GM19395 (cell line): ENCODE measurements around the gene SLC45A1.
"Not testable (repeated sequence)": the region's sequence is repeated elsewhere in the genome, so short reads cannot be mapped to it uniquely, and the experiment has no call there.

Source experiments
- ATAC-seq: cut with Tn5 transposase; IDR thresholded peaks from one replicate; pipeline ENCODE4 v1.9.1; 2021; ENCODE audit warnings: mild to moderate bottlenecking, moderate library complexity; ENCODE audit not compliant: unreplicated experiment

SLC45A1 gene

DNA sequence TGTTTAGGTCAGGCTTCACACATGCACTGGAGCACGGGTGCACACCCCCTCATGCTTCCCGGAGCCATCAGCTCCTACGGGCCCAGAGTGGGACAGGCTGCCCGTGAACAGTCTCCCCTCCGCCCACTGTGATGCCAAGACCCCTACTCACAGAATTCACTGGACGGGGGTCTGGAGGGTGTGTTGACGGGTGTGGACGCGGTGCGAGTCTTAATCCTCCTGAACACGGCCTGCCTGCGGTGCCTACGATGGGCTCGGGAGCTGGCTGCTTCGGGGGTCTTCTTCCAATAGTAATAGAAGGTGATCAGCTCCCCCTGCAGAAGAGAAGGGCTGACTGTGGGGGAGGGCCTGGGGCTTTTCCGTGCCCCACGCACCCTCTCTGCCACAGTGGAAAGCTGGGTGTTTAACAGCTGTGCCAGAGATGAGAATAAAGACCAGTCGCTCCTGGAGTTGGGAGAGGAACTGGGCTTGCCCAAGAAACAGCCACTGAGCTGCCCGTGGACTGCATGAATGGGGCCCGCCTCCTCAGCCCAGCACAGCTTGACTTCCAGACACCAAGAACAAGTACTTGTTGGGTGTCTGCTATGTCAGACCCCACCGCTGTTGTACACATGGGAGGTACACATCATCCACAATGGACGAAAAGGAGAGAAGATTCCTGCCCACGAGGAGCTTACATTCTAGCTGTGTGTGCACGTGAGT, 47.9 kb downstream of the SLC45A1 start:
- ATAC-seq = no peak

DNA sequence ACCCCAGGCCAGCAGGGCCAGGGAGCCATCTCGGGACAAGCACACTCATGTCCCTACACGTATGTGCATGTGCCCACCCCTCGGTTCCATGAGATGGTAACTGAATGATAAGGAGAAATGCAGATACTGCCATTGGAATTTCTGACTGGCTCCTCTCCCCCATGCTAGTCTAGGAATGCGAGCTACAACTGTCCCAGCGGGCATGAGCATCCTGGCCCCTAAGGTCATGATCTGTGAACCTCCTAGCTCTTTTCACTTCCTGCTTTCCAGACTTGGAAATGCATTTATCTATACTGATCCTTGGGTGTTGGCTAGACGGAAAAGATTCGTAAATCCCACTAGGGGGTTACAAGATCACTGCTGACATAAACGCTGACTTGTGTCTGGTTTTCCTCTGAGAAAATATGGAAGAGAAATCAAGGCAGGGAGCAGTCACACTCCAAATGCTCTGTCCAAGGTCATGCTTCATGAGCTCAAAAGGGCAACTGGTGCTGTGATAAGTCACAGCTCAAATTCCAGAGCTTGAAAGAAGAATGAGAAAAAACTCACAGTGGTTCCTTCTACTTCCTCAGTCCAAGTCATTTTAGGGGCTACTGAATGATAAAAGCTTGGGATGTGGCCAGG, 49.8 kb downstream of the SLC45A1 start:
- no peak for ATAC-seq

DNA sequence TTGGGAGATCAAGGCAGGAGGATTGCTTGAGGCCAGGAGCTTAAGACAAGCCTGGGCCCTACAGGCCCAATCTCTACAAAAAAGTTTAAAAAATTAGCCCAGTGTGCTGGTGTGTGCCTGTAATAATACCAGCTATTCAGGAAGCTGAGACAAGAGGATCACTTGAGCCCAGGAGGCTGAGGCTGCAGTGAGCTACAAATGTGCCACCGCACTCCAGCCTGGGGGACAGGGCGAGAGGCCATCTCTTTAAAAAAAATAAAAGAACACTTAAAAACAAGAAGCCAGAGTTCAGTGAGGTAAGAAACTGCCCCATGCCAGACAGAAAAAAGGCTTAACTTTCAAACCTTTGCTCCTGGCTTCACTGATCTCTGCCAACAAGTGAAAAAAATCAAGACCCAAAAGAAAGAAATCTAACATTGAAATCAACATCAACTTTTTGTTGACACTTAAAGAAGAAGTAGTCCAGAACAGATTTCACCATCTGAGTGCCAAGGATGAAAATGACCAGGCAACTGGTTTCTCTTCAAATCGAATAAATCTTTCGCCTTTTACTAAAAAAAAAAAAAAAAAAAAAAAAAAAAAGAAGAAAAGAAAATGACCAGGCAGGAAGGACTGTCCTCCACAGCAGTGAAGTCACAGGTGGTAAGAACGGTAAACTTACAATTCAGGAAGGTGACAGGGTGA, 51.2 kb downstream of the SLC45A1 start:
- no peak for ATAC-seq

DNA sequence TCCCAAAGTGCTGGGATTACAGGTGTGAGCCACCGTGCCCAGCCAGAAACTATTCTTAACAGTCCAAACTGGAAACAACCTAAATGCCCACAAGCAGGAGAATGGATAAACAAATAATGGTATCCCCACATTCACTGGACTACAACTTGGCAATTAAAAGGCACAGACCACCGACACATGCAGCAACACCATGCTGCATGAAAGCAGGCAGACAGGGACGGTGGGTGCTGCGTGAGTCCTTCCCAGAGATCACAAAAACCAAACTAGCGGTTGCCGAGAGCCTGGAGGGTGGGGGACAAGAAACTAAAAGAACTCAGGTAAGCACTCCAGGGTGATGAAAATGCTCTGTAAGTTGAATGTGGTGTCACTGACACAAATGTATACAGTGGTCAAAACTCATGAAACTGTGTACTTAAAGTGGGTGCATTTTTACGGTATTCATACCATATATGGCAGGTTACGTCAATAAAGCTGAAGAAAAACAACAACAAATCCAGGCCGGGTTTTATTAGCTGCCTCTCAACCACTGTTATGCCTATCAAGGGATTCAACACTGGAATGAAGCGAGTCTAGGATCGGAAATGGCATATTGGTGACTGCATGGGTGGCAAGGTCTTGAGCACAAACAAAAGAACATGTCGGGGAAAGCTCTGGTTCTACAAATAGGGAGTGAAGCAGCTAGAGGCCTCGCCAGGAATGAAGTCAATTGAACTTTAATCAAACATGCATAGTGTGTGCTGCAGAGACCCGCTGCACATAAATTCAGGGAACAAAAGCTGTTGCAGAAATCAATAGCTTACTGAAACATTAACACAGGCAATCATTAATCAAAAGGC, 52.4 kb downstream of the SLC45A1 start:
- ATAC-seq = no peak

DNA sequence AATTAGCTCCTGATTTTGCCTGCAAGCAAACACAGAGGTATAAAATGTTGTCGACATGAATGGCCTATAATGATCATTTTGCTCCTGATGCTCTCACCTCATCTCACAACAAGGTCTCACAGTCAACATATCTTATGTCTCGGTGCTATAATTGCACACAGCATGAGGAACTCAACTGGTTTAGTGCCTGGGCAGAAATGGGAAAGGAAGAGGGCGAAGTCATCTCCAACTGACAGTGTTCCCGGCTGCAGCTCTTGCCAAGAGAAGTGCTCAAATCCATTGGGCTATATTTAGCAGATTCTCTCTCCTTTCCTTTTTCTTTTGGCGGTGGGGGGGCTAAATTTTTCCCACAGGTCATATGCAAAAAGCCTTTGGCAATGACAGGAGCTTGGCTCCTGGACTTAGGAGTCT, 53.0 kb downstream of the SLC45A1 start:
- ATAC-seq = no peak

DNA sequence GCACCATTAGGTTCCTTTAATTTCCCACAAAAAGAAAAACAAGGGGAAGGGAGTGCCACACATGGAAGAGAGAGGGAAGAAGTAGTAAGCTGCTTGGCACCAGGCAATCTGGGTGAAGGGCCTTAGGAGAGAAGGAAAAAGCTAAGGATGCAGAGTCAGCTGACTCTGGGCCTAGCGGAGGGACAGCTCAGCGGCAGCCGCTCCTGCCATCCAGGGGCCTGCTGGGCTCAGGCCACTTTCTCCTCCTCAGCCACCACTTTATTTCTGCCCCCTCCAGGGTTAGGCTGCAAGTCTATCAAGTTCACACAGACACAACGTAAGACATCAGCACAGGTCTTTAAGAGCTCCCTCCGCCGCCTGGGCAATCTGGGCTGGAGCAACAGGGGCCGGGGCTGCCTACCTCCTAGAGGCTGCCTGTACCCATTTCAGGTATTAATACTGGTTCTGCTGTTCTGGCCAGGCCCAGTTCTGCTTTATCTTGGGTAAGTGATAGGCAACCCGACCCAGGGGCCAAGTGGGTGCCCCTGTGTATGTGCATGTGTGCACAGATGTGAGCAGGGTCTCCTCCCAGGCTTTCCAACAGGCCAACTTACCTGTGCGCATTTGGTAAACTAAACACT, 53.6 kb downstream of the SLC45A1 start:
- no peak for ATAC-seq

DNA sequence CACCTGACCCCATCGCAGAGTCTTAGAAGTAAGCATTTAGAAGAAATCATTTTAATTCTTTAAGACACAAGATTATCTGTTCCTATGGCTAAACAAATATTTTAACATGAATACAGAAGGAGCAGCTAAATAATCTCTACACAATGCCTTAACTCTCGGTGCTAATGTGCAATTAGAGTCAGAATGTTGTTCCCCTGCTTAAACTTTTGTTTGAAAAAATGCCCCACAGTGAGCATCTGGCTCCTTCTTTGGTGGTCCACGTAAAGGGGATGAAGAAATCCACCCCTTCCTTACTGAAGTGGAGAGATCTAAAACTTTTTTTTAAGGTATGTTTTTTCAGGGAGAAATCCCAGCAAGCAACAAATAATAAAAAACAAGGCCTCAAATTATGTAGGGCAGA, 55.2 kb downstream of the SLC45A1 start:
- ATAC-seq = no peak

DNA sequence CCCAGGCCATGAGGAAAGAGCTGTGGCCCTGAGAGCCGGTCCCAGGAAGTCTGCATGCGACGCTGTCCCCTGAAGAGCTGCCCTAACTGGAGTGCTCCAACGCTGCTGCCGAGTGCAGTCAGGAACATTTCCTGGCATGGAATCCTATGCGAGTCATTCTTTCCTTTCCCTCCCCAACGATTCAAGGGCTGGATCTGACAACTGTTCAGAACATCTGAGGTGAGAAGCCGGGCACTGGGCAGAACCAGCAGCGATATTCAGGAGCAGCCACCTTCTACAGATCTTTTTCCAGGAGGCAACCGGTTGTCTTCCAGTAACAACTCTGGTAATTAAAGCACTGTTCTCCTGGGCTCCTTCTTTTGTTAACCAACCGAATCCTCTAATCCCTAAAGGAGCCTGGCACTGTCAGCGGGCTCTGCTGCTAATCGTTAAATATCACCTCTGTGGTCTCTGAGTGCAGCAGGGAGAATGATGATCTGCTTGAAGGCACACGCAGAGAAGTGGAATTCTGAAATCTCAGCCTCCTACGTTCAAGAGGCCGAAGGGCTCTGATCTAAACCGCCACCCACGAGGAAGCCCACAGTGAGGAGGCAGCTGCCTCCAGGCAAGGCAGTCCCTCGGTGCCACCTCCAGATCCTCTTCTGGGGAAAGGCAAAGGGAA, 55.8 kb downstream of the SLC45A1 start:
- ATAC-seq = no peak

DNA sequence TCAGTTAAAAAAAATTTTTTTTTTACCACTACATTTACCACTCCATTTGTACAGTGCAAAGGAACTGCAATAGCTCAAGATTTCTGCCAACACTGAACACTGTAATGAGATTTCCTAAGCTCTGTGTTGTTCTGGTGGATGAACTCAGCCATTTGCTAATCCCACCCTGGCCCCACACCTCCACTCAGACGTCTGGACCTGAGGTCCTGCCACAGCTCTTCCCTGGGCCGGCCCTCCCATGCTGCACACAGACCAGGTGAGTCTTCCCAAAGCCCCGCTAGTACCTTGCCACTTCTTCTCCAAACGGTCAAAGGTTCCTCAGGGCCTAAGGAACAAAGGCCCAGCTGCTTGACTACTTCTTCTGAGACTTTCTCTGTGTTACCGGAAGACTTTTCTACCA, 56.4 kb downstream of the SLC45A1 start:
- no peak for ATAC-seq

DNA sequence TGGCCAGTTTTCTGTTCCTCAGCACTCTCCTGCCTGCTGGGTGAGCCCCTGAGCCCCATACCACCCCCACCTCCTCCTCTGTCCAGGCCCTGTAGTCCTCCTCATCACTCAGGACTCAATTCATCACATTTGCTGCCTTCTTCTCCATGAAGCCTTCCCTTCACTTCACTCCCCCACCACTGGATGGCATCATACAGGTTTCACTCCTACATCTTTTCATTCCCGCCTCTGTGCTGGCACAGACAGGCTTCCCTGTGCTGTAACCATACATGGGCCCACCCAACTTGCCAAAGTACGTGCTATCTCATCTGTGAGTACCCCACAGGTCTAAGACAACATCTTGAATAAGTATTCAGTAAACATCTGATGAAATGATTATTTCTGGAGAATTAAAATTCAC, 56.9 kb downstream of the SLC45A1 start:
- no peak for ATAC-seq

DNA sequence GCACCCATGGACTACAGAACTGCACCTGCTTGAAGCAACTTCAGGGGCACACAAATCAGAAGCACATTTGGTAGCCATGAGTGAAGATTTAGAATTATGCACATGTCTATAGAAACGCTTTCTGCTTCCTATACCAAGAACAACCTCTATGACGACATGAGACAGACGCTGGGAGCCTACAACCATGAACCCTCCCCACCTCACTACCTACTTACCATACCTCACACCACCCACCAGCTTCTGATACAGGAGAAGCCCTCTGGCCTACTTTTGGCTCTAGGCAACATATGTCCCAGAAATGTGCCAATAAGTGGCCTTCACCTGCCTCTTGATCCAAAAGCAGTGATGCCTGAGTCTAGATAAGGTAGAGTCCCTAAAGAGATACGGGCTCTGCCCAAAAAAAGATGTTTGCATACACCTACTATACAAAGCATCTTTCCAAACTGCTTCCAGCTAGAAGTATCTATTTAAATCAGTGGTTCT, 58.5 kb downstream of the SLC45A1 start:
- no peak for ATAC-seq

DNA sequence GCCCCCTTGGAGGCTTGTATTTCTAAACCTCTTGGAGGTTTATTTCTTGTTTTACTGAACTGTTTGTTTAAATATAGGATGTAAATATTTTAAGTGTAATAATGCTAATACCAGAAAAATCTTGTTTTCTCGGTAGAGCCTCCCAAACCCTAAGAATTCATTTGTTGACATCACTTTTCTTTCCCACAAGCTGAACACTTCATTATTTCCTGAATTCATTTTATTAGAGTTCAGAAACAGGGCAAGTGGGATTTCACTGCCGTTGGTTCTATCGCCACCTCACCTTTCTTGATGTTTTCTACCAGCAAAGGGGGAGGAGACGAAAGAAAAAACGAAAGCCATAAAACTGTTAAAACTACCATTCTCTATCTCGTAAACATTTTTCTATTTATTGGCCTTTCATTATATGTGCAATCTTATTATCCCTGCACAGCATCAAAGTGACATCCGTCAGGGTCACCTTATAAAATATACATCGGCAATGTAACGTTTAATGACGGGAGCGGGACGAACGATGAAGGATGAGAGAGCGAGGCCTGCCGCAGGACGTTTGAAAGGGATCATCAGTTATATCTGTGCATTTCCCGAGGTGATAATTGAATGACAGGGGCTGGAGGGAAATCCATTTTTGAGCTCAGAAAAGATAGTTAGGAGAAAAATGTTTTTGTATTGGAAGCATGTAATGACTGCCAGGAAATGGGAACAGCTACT, 59.5 kb downstream of the SLC45A1 start:
- no peak for ATAC-seq

DNA sequence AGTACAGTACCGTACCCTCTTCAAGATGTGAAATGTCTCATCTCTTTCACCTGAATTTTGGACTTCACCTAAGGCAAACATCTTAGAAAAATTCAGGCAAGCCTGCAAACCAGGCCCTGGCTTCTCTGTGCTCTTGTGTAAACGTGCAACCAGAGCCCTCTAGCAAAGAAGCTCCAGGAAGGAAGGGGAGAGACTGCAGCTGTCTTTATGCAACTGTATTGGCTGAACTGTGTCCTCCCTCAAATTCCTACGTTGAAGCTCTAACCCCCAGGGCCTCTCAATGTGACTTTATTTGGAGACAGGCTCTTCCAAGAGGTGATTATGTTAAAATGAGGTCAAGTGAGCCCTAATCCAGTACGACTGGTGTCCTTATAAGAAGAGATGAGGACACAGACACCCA, 60.3 kb downstream of the SLC45A1 start:
- no peak for ATAC-seq

DNA sequence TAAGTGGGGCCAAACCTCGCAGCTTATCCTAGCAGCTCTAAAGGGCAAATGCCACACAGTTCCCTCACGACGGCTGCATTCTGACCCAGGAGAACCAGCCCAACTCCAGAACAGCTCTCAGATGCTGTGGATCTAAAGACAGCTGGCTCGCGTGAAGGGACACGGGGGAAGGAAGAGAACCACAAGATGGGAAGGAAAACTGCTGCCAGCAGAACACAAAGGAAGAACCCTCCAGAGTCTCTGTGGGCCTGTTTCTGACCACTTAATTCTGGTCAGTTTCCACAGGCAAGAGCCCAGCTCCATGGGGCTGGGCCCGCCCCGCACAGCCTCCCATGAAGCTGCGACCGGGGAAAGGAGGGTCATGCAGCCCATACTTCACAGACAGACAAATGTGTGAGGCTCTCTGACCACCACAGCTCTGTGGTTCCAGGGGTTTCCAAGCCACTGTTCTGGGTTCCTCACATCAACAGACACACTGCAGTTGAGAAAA, 61.1 kb downstream of the SLC45A1 start:
- no peak for ATAC-seq

DNA sequence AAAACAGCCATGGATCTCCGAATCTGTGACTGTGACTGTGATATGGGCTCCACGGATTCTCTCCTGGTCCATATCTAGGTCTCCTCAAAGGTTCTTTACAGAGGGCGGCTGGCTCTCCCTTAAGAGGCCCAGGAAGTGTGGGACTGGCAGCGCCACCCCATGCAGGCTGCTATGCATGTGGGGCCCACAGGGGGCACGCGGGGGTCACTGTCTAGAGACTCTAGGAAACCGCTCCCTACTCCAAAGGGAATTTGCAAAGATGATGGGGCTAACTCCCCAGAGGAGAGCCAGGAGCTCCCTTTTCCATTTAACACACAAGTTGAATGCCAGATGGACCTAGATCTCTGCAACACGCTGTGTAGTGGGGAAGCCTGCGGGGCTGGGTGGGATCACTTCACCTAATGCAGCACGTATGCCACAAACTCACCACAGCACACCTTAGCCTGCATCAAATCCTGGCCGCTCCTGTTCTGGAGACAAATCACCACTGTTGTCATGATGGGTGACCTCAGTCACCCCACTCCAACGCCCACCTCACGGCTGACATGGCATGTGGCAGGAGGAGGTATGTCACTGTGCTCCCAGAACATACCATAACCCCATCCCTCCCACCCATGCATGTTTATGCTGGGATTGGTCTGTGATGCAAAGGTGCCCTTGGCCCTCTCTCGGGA, 61.7 kb downstream of the SLC45A1 start:
- ATAC-seq = no peak

DNA sequence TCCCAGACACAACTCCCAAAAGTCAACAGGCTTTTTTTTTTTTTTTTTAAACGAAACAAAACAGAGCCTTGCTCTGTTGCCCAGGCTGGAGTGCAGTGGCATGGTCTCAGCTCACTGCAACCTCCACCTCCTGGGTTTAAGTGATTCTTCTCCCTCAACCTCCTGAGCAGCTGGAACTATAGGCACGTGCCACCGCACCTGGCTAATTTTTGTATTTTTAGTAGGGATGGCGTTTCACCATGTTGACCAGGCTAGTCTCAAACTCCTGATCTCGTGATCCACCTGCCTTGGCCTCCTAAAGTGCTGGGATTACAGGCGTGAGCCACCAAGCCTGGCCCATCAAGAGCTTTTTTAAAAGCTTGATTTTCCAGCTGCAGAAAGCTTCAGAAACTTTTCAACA, 62.4 kb downstream of the SLC45A1 start:
- ATAC-seq = not testable (repeated sequence)

DNA sequence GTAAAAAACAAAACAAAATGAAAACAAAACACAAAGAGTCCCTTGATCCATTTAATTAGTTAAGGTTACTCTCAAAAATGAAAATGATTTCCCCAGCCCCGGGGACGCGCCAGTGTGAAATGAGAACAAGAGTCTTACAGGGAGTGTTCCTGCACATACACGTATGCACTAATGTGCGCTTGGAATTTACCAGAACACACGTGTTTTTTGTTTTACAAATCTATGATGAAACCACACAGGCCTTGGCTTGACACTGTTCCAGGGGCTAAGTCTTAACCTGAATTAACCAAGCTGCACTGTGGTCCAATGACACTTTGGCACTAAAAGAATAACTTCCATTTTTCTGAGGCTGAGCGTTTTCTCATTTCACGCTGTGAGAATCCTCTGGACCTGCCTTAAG, 63.7 kb downstream of the SLC45A1 start:
- no peak for ATAC-seq

DNA sequence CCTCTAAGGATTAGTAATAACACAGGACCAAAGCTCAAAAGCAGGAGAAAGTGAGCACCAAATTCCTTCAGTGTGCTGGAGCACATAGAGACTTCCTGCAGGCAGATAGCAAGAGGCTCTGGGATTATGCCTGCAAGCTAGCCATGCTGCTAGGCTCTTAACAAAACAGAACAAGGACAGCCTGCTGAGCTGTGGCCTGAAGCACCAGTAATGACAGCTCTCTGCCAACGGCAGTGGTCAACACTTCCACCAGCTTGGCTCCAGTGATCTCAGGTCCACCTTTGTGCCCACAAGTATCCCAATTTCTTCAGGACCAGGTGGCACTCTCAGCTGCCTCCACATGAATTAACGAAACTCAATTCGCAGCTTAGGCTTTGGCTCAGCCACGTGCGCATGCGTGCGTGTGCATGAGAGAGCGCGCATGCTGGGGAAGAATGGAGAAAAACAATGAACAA, 64.2 kb downstream of the SLC45A1 start:
- no peak for ATAC-seq
